Measurements from ENCODE around the gene CFAP61.

Gene CFAP61

GRCh38 chr20:20338133-20338730 is 285.9 kb downstream of the CFAP61 start:
- H3K36me3 ChIP-seq (ENCODE audit: control insufficient read depth in 1 of 2, insufficient read depth in 2 of 2, low read depth in 1 of 2, low read length in 2 of 2), result no peaks in the 10 kb centered on the region
- H4K91ac ChIP-seq (ENCODE audit: low read length), result no peak overlapping the region
- no peak overlapping the region for H4K8ac ChIP-seq (ENCODE audit: low read length)
- no peak for DNase-seq
- H2BK120ac ChIP-seq (ENCODE audit: low read depth, low read length), result no peak overlapping the region
- no peak overlapping the region for H2AFZ ChIP-seq (ENCODE audit: low read depth, low read length)
- no peak overlapping the region for H3K4me2 ChIP-seq (ENCODE audit: low read length, poor library complexity, severe bottlenecking)
- H3K4me1 ChIP-seq (ENCODE audit: control insufficient read depth, insufficient read depth, low read depth, low read length), result no peaks in the 10 kb centered on the region
- H3K79me1 ChIP-seq (replicated peaks; ENCODE audit: low read length, poor library complexity, severe bottlenecking), result no peaks in the 10 kb centered on the region
- no peak overlapping the region for H3K9ac ChIP-seq (ENCODE audit: low read length)
- H2BK15ac ChIP-seq (ENCODE audit: low read depth, poor library complexity, severe bottlenecking), result no peak overlapping the region
- peaks cover 3% of the 10 kb centered on the region for H3K9me3 ChIP-seq (ENCODE audit: control insufficient read depth, low read length)
- H2BK5ac ChIP-seq (ENCODE audit: low read depth, low read length, poor library complexity, severe bottlenecking), result no peak overlapping the region
- no peak overlapping the region for H3K23ac ChIP-seq (ENCODE audit: low read length in 2 of 2)
- peaks cover 0 to 36% of the 10 kb centered on the region in 2 experiments for H3K27me3 ChIP-seq (ENCODE audit: control insufficient read depth in 1 of 2, insufficient read depth in 1 of 2, low read length in 2 of 2)
- H3K18ac ChIP-seq (ENCODE audit: low read depth in 1 of 2, low read length in 2 of 2), result no peak overlapping the region
- WGBS, result 91% methylated on average over 14 of the region's 14 CpGs
- no peak overlapping the region for H2BK12ac ChIP-seq (ENCODE audit: low read length in 2 of 2)
- H2AK5ac ChIP-seq (ENCODE audit: low read length, severe bottlenecking), result no peak overlapping the region
- H3K4me3 ChIP-seq (ENCODE audit: insufficient read depth in 1 of 2, low read depth in 1 of 2, low read length in 2 of 2), result no peak overlapping the region
- H3K4ac ChIP-seq (ENCODE audit: low read depth in 1 of 2, low read length in 2 of 2), result no peak overlapping the region
- no peak overlapping the region for H3K27ac ChIP-seq (ENCODE audit: low read length, poor library complexity, severe bottlenecking)
- H3K14ac ChIP-seq (ENCODE audit: low read length in 2 of 2), result no peak overlapping the region

DNA sequence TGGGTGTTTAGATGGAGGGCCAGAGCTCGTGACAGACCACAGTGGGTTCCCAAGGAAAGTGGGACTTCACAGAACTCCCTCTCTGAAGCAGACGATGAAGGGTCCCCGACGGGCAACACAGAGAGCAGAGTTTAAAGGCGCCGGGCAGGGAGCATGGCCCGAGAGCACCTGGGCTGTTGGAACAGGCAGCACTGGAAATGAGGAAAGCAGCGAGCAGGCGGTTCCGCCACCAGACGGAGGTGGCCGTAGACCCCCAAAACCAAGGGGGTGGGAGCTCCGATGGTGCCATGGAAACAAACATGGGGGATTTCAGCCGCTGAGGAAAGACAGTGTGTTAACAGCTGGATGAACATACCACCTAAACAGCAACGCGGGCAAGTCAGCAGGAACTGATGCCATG is 288.1 kb downstream of the CFAP61 start:
- H2BK120ac ChIP-seq (ENCODE audit: low read depth, low read length), result no peak overlapping the region
- H3K4me2 ChIP-seq (ENCODE audit: low read length, poor library complexity, severe bottlenecking), result no peak overlapping the region
- H3K27me3 ChIP-seq (ENCODE audit: control insufficient read depth in 1 of 2, insufficient read depth in 1 of 2, low read length in 2 of 2), result peaks cover 0 to 32% of the 10 kb centered on the region in 2 experiments
- H3K9me3 ChIP-seq (ENCODE audit: control insufficient read depth, low read length), result peaks cover 3% of the 10 kb centered on the region
- no peak overlapping the region for H3K9ac ChIP-seq (ENCODE audit: low read length)
- H3K36me3 ChIP-seq (ENCODE audit: control insufficient read depth in 1 of 2, insufficient read depth in 2 of 2, low read depth in 1 of 2, low read length in 2 of 2), result no peaks in the 10 kb centered on the region
- H2BK15ac ChIP-seq (ENCODE audit: low read depth, poor library complexity, severe bottlenecking), result no peak overlapping the region
- H3K79me1 ChIP-seq (replicated peaks; ENCODE audit: low read length, poor library complexity, severe bottlenecking), result no peaks in the 10 kb centered on the region
- H4K8ac ChIP-seq (ENCODE audit: low read length), result no peak overlapping the region
- no peak overlapping the region for H3K23ac ChIP-seq (ENCODE audit: low read length in 2 of 2)
- no peak overlapping the region for H3K14ac ChIP-seq (ENCODE audit: low read length in 2 of 2)
- H3K4ac ChIP-seq (ENCODE audit: low read depth in 1 of 2, low read length in 2 of 2), result no peak overlapping the region
- 89% methylated on average over 16 of the region's 16 CpGs for WGBS
- no peak overlapping the region for H2AK5ac ChIP-seq (ENCODE audit: low read length, severe bottlenecking)
- H2AFZ ChIP-seq (ENCODE audit: low read depth, low read length), result no peak overlapping the region
- H4K91ac ChIP-seq (ENCODE audit: low read length), result no peak overlapping the region
- no peak overlapping the region for H2BK12ac ChIP-seq (ENCODE audit: low read length in 2 of 2)
- no peaks in the 10 kb centered on the region for H3K4me1 ChIP-seq (ENCODE audit: control insufficient read depth, insufficient read depth, low read depth, low read length)
- no peak overlapping the region for H3K27ac ChIP-seq (ENCODE audit: low read length, poor library complexity, severe bottlenecking)
- no peak overlapping the region for H2BK5ac ChIP-seq (ENCODE audit: low read depth, low read length, poor library complexity, severe bottlenecking)
- H3K18ac ChIP-seq (ENCODE audit: low read depth in 1 of 2, low read length in 2 of 2), result no peak overlapping the region
- H3K4me3 ChIP-seq (ENCODE audit: insufficient read depth in 1 of 2, low read depth in 1 of 2, low read length in 2 of 2), result no peak overlapping the region
- no peak for DNase-seq

- Histone ChIP-seq H2AFZ (ENCODE audit: low read depth, low read length) (no peak overlapping the region), H3K27ac (ENCODE audit: low read length, poor library complexity, severe bottlenecking) (no peak overlapping the region), H3K18ac (ENCODE audit: low read depth in 1 of 2, low read length in 2 of 2) (no peak overlapping the region), H2BK5ac (ENCODE audit: low read depth, low read length, poor library complexity, severe bottlenecking) (no peak overlapping the region), H3K4me1 (ENCODE audit: control insufficient read depth, insufficient read depth, low read depth, low read length) (no peaks in the 10 kb centered on the region), H3K27me3 (ENCODE audit: control insufficient read depth in 1 of 2, insufficient read depth in 1 of 2, low read length in 2 of 2) (peaks cover 0 to 30% of the 10 kb centered on the region in 2 experiments), H3K23ac (ENCODE audit: low read length in 2 of 2) (no peak overlapping the region), H3K4ac (ENCODE audit: low read depth in 1 of 2, low read length in 2 of 2) (no peak overlapping the region), H3K4me3 (ENCODE audit: insufficient read depth in 1 of 2, low read depth in 1 of 2, low read length in 2 of 2) (no peak overlapping the region), H3K14ac (ENCODE audit: low read length in 2 of 2) (no peak overlapping the region), H3K79me1 (replicated peaks; ENCODE audit: low read length, poor library complexity, severe bottlenecking) (no peaks in the 10 kb centered on the region), H2AK5ac (ENCODE audit: low read length, severe bottlenecking) (no peak overlapping the region), H4K8ac (ENCODE audit: low read length) (no peak overlapping the region), H3K9me3 (ENCODE audit: control insufficient read depth, low read length) (peaks cover 3% of the 10 kb centered on the region), H3K36me3 (ENCODE audit: control insufficient read depth in 1 of 2, insufficient read depth in 2 of 2, low read depth in 1 of 2, low read length in 2 of 2) (no peaks in the 10 kb centered on the region), H4K91ac (ENCODE audit: low read length) (no peak overlapping the region), H3K4me2 (ENCODE audit: low read length, poor library complexity, severe bottlenecking) (no peak overlapping the region), H2BK12ac (ENCODE audit: low read length in 2 of 2) (no peak overlapping the region), H2BK120ac (ENCODE audit: low read depth, low read length) (no peak overlapping the region), H2BK15ac (ENCODE audit: low read depth, poor library complexity, severe bottlenecking) (no peak overlapping the region), H3K9ac (ENCODE audit: low read length) (no peak overlapping the region)
- DNase-seq, result no peak
- WGBS, result 75% methylated on average over 3 of the region's 4 CpGs
Observed at GRCh38 chr20:20341371-20341770, 289.0 kb downstream of the CFAP61 start.

GRCh38 chr20:20342066-20342465 is 289.7 kb downstream of the CFAP61 start:
- no peak overlapping the region for H2BK120ac ChIP-seq (ENCODE audit: low read depth, low read length)
- DNase-seq, result no peak
- H3K4me3 ChIP-seq (ENCODE audit: insufficient read depth in 1 of 2, low read depth in 1 of 2, low read length in 2 of 2), result no peak overlapping the region
- no peak overlapping the region for H4K91ac ChIP-seq (ENCODE audit: low read length)
- no peaks in the 10 kb centered on the region for H3K4me1 ChIP-seq (ENCODE audit: control insufficient read depth, insufficient read depth, low read depth, low read length)
- WGBS, result 86% methylated on average over 4 of the region's 5 CpGs
- H2BK15ac ChIP-seq (ENCODE audit: low read depth, poor library complexity, severe bottlenecking), result no peak overlapping the region
- H2BK5ac ChIP-seq (ENCODE audit: low read depth, low read length, poor library complexity, severe bottlenecking), result no peak overlapping the region
- H3K14ac ChIP-seq (ENCODE audit: low read length in 2 of 2), result no peak overlapping the region
- no peak overlapping the region for H2AFZ ChIP-seq (ENCODE audit: low read depth, low read length)
- no peak overlapping the region for H3K18ac ChIP-seq (ENCODE audit: low read depth in 1 of 2, low read length in 2 of 2)
- no peak overlapping the region for H3K23ac ChIP-seq (ENCODE audit: low read length in 2 of 2)
- no peak overlapping the region for H4K8ac ChIP-seq (ENCODE audit: low read length)
- H2AK5ac ChIP-seq (ENCODE audit: low read length, severe bottlenecking), result no peak overlapping the region
- H3K4ac ChIP-seq (ENCODE audit: low read depth in 1 of 2, low read length in 2 of 2), result no peak overlapping the region
- no peaks in the 10 kb centered on the region for H3K79me1 ChIP-seq (replicated peaks; ENCODE audit: low read length, poor library complexity, severe bottlenecking)
- H3K36me3 ChIP-seq (ENCODE audit: control insufficient read depth in 1 of 2, insufficient read depth in 2 of 2, low read depth in 1 of 2, low read length in 2 of 2), result no peaks in the 10 kb centered on the region
- H3K9me3 ChIP-seq (ENCODE audit: control insufficient read depth, low read length), result no peaks in the 10 kb centered on the region
- no peak overlapping the region for H2BK12ac ChIP-seq (ENCODE audit: low read length in 2 of 2)
- no peak overlapping the region for H3K9ac ChIP-seq (ENCODE audit: low read length)
- H3K27me3 ChIP-seq (ENCODE audit: control insufficient read depth in 1 of 2, insufficient read depth in 1 of 2, low read length in 2 of 2), result peaks cover 0 to 30% of the 10 kb centered on the region in 2 experiments
- H3K4me2 ChIP-seq (ENCODE audit: low read length, poor library complexity, severe bottlenecking), result no peak overlapping the region
- no peak overlapping the region for H3K27ac ChIP-seq (ENCODE audit: low read length, poor library complexity, severe bottlenecking)
